ENCODE results near the gene TMEM40.
"Not testable (repeated sequence)": the region's sequence is repeated elsewhere in the genome, so short reads cannot be mapped to it uniquely, and the experiment has no call there.

TMEM40 gene

GRCh38 chr3:12759097-12759679, at the start of gene TMEM40:
TSS of gene TMEM40 (minus strand) at chr3:12759259. CDS start at chr3:12749832, 9,427 bp downstream.
- DNase-seq (ENCODE audit: low read depth, low spot score) = no peak

- DNase-seq (ENCODE audit: low read depth, low spot score) = no peak
Measured at GRCh38 chr3:12808587-12808986, 49.5 kb upstream of the TMEM40 start.

DNA sequence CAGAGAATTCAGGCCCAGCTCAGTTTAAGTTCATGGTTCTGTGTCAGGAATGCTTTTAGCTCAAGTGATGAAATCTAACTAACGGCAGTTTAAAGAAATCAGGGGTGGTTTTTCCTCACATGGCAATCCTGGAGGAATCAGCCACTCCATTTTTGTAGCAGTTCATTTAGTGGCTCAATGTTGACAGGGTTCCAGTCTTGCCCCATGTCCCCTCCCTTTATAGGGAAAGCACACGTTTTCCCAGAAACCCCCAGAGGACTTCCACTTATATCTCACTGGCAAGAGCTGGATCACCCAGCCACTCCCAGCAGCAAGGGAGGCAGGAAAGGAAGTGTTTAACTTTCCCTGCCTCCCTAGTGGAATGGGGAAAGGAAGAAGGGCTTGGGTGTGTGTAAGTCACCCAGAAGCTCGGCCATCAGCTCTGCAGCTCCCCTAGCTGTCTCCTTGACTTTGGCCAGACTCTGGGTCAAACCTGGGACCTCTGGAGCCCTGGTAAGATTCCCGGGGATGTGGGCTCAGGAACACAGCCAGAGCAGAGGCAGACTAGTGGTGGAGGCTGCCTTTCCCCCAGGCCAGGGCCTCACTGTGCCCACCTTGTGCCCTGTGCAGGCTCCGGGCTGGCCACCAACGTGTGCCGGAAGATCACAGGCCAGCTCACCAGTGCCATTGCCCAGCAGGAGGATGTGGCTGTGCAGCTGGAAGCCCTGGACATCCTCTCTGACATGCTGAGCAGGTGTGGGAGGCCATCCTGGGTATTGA, 48.7 kb upstream of the TMEM40 start:
- DNase-seq (ENCODE audit: low read depth, low spot score) = no peak

- no peak for DNase-seq (ENCODE audit: low read depth, low spot score)
Measured at GRCh38 chr3:12807066-12807465, 48.0 kb upstream of the TMEM40 start.

DNA sequence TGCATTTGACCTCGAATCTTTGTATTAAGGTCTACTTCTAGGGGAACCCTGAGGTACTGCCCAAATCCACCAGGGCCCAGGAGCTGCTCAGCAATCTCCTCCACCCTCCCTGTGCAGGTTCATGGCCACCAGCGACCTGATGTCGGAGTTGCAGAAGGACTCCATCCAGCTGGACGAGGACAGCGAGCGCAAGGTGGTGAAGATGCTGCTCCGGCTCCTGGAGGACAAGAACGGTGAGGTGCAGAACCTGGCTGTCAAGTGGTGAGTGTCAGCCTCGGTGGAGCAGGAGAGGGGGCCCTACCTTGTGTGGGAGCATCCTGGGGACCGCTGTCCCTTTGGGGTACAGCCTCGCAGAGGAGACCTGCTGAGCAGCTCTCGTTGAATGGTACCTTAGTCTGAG, 44.3 kb upstream of the TMEM40 start:
- no peak for DNase-seq (ENCODE audit: low read depth, low spot score)

GRCh38 chr3:12799525-12800440, 40.7 kb upstream of the TMEM40 start:
- DNase-seq (ENCODE audit: low read depth, low spot score) = no peak

DNA sequence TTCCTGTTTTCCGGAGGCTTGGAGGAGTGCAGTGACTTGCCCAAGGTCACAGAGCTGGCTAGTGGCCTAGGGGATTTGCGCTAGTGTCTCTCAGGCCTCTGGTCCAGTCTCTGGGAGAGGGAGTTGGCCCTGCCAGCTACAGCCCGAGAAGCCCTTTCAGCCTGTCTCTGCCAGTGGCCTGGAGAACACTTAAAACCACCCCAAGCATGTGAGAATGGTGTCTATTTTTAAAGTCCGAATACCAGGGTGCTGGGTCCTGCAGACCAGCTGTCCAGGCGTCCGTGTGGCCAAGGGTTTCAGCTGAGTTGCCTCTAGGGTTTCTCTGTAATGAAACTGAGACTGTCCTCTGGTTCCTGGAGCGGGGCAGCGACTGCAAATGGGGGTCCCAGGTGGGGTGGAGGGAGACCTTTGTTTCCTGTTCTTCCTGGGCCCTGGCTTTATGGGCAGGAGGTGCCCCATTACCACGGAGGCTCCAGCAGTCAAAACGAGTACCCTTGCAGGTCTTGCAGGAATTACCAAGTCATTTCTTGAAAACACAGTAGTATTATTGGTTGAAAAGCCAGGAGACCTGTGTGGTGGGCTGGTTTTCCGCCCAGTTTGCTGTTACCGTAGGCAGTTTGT, 39.6 kb upstream of the TMEM40 start:
- no peak for DNase-seq (ENCODE audit: low read depth, low spot score)

DNA sequence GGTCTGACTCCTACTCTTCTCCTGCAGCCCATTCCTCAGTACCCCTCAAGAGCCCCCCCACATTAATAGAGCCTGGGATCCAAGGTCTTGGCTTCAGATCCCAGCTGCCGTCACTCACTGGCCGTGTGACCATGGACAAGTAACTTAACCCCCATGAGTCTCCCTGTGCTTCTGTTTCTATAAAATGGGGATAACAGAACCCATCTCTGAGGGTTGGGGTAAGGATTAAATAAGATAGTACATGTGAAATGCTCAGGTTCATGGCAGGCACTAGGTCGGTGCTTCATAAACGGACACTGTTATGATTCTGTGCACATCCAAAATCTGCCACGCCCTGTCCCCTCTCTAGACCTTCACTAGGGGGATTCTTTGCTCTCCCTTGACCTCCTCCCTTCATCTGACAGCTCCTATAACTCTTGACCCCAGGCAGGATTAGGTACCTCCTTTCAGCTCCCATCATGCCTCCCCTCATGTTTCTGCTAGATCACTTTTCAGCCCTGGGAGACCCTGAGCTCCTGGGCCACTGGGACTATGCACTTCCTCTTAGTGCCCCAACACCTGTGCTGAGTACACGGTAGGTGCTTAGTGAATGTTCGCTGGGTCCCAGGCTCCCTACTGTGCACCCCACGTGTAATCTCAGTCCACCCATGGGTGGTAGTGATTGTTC, 39.0 kb upstream of the TMEM40 start:
- no peak for DNase-seq (ENCODE audit: low read depth, low spot score)

DNA sequence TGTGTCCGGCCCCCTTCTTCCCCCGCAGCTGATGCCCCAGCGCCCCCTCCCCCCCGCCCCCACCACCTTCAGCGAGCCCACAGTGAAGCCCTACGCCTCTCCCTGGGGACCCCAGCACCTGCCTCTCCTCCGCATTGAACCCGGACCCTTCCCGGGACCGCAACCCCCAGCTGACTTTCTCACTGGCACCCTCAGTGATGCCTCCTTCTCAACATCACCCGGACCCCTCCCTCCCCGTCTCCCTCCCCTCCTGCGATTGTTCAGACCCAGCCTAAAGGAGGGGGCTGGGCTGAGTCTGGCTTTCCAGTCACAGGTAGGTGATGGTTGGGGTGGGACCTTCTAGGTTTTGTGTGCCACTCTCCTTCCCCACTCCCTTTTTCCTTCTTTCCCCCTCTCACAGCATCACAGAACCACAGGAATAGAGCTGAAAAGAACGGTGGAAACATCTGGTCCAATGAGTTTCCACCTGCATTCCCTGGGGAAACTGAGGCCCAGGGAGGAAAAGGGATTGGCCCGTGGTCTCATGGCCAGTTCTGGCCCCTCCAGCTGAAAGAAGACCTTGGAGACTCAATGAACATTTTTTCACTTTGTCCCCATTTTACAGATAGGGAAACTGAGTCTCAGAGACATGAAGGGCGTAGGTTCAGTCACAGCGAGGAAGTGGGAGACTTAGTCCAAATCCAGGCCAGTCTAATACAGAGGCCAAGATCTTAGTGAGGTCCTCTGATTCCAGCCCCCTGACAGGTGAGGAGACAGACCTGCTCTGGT, 38.2 kb upstream of the TMEM40 start:
- no peak for DNase-seq (ENCODE audit: low read depth, low spot score)

- DNase-seq (ENCODE audit: low read depth, low spot score) = no peak
Measured at GRCh38 chr3:12796171-12797123, 37.4 kb upstream of the TMEM40 start, which contains the start of gene CAND2. TSS of gene CAND2 (plus strand) at chr3:12796680. CDS start at chr3:12796721, 41 bp downstream.

DNA sequence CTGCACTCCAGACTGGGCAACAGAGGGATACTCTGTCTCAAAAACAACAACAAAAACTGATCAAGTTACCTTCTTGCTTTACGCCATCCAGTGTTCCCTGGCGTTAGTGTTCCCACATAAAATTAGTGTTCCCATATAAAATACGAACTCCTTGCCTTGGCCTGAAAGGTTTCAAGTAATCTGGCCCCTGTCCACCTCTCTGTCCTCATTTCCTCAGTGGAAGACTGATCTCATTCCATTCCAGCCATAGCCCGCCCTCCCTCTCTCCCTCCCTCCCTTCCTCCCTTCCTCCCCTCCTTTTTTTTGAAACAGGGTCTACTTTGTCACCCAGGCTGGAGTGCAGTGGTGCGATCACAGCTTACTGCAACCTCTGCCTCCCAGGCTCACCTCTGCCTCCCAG, 34.6 kb upstream of the TMEM40 start:
- DNase-seq (ENCODE audit: low read depth, low spot score) = no peak

DNA sequence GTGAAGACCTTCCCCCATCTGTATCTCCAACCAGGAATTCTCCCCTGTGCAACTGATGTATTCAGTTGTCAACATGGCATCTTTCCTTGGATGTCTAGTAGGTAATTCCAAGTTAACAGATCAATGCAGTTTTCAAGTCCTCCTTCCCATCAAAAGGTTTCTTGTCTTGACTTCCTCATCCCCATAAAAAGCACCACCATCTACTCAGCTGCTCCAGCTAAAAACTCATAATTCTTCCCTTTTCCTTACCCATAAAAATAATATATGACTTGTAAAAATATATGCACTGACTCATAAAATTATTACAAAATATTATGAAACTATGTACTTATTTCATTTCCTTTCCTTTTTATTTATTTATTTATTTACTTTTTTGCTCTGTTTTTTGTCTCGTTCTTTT, 32.4 kb upstream of the TMEM40 start:
- no peak for DNase-seq (ENCODE audit: low read depth, low spot score)

DNA sequence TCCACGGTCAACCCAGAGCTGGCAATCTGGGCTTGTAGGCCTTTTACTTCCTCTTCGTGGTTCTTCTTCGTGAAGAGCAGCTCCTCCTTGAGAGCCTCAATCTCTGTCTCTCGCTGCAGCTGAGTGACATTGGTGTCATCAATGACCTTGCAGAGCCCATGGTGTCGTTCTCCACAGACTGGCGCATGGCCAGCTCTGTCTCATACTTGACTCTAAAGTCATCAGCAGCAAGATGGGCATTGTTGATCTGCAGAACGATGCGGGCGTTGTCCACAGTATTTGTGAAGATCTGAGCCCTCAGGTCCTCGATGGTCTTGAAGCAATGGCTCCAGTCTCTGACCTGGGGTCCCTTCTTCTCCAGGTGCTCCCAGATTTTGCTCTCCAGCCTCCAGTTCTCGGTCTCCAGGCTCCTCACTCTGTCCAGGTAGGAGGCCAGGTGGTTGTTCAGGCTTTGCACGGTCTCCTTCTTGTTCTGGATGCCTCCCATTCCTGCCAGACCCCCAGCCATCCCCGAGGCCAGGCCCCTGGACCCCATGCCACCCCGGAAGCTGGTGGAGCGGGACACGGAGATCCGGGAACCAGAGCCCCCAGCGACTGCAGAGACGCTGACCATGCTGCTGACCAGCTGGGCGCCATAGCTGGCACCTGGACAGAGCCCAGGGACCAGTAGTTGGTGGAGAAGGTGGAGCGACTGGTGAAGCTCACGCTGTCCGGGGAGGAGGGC, 29.1 kb upstream of the TMEM40 start:
- DNase-seq (ENCODE audit: low read depth, low spot score) = not testable (repeated sequence)

- DNase-seq (ENCODE audit: low read depth, low spot score) = not testable (repeated sequence)
Measured at GRCh38 chr3:12787346-12787745, 28.3 kb upstream of the TMEM40 start.

DNA sequence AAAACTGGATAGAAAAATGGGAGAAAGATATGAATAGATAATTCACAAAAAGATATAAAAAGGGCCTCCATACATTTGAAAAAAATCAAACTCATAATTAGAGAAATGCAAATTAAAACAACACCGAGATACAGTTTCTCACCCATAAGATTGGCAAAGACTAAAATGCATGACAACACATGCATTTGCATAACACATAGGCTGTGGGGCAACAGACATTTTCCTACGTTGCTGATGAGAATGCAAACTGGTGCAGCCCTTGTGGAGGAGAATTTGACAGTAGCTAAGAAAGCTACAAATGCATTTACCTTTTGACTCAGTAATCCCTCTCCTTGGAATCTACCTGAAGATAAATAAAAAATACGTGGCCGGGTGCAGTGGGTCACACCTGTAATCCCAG, 26.0 kb upstream of the TMEM40 start:
- no peak for DNase-seq (ENCODE audit: low read depth, low spot score)

DNA sequence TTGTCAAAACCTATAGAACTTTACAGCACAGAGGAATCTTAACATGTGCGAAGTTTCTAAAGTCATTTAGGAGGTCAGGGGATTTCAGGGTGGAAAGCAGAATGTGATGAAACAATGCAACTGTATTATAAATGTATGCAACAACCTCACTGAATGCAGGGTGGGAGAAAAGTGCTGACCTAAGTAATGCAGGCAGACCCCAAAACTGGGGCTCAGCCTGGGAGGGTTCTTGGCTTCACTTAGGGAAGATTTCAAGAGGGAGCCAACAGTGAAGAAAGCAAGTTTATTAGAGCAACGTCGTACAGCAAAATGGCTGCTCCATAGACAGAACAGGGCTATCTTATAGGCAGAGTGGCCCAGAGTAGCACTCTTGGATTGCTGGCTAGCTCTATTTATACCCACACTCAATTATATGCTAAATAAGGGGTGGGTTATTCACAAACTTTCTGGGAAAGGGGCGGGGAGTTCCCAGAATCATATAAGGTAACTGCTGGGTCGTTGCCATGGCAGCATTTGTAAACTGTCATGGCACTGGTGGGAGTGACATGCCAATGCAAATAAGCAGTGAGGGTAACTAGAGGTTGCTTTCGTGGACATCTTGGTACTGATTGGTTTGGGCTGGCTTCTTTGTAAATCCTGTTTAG, 23.2 kb upstream of the TMEM40 start:
- DNase-seq (ENCODE audit: low read depth, low spot score) = no peak

- DNase-seq (ENCODE audit: low read depth, low spot score) = no peak
Measured at GRCh38 chr3:12780751-12781150, 21.7 kb upstream of the TMEM40 start.

DNA sequence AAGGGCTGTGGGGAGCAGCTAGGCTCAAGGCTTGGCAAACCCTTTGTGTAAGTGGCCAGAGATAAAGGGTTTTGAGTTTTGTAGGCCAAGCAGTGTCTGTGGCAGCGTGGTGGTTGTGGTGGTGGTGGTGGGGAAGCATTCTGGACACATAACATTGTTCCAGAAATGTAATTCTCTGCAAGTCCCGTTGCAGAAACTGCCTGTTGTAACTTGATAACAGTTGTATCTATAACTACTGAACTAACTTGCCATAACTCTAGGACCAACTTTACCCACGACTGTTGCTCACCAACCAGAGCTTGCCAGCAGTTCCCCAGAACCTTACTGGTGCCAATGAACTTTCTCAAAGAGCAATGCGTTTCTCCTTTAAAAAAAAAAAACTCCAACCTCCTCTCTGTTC, 18.1 kb upstream of the TMEM40 start:
- no peak for DNase-seq (ENCODE audit: low read depth, low spot score)

All from smooth muscle cell of the brain vasculature (primary cell).